GM20431 (cell line): Measurements from ENCODE around the gene TNK2.
"Not testable (repeated sequence)": the region's sequence is repeated elsewhere in the genome, so short reads cannot be mapped to it uniquely, and the experiment has no call there.

ENCODE experiments used
- in situ Hi-C: fragments of 300-500 bp; cut with MseI, MboI; formaldehyde crosslinking; loops from one replicate; pipeline ENCODE4 v1.15.0; 2020; ENCODE audit warnings: low sequenced_read_pairs; ENCODE audit not compliant: unreplicated experiment

TNK2 gene

DNA sequence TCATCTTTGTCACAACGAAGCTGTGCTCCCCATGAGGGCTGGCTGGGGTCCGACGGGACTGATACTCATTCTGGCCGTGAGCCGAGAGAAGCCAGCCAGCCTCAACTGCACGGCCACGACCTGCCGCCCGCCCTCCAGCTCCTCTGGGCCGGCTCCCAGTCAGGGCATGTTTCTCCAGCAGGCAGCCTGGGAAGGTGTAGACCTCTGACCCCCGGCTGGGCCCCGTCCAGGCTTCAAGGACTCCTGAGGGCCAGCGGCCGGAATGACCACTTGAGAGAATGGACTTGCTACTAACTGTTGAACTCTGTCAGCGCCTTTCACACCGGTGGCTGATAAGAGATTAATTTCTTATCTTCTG is 78.5 kb downstream of the TNK2 start:
- in situ Hi-C loops: loop anchor here (25.0 kb wide), 1 partner anchor 218 kb away; no protein-coding TSS in a partner anchor

DNA sequence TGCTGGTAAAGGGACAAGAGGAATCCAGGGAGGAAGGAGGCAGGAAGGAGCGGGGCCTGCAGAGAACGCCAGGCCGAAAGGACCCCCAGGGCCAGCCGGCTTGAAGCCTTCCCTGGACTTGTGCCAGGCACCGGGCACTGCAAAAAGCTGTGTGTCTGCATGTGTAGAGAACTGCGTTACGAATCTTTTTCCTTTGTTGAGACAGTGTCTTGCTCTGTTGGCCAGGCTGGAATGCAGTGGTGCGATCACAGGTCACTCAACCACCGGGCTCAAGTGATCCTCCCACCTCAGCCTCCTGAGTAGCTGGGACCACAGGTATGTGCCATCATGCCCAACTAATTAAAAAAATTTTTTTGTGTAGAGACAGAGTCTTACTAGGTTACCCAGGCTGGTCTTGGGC is 79.6 kb downstream of the TNK2 start:
- in situ Hi-C loops: loop anchor here (25.0 kb wide), 1 partner anchor 216 kb away; no protein-coding TSS in a partner anchor

DNA sequence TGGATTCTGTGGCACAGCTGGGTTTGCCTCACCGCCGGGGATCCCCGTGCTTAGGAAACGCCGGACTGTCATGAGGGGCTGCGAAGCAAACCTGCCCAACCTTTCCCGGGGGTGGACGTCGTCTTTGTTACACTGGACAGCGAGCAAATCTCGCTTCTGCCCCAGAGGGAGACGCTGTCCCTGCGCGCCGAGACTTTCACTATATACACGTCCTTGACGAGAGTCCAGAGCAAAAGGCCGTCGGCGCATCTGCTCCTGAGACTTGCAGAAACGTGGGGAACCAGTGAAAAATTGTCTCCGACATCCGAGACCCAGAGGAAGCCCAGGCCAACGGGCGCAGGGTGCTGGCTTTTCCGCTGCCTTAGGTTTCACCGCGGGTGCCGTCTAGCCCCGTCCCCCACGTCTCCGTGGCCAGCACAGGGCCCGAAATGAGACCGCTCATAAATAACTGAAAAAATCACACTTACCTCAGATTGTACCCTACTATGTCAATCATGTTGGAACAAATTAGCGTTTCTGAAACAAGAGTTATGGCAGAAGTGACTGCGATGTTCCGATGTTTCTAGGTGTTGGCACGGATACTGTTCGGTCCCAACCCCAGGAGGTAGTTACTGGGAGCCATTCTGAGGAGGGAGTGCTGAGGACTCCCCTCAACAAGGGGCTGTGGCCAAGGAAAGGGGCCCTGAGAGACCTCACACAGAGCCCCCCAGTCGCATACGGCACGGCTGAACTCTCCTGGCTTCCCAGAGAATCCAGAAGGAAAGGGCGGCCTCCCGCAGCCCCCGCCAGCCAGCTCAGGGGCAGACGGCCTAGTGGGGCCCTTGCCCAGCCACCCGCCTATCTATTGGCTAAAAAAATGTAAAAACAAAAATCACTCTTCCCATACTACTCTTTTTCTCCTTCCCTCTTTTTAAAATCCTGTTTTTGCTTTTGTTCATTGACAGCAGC is 82.2 kb downstream of the TNK2 start:
- in situ Hi-C loops: loop anchor here (25.0 kb wide), 1 partner anchor 214 kb away; no protein-coding TSS in a partner anchor

DNA sequence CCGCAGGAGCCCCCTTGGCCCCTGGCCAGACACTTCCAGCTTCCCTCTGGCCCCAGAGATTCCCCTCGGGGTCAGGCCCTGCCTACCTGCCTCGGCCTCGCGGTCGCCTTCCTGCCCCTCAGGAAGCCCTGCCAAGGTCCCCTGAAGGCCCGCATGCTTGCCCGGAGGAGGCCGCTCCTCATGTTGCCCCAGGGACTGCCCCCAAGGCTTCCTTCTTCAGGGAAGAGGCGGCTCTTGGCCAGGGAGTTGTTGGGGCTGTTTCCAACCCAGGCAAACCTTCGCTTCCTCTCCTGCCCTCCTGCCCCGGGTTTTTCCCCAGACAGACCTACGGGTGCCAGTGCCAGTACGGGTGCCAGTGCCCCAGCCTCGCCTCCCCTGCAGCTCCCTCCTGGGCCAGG is 83.2 kb downstream of the TNK2 start:
- in situ Hi-C loops: loop anchor here (25.0 kb wide), 1 partner anchor 213 kb away; no protein-coding TSS in a partner anchor

DNA sequence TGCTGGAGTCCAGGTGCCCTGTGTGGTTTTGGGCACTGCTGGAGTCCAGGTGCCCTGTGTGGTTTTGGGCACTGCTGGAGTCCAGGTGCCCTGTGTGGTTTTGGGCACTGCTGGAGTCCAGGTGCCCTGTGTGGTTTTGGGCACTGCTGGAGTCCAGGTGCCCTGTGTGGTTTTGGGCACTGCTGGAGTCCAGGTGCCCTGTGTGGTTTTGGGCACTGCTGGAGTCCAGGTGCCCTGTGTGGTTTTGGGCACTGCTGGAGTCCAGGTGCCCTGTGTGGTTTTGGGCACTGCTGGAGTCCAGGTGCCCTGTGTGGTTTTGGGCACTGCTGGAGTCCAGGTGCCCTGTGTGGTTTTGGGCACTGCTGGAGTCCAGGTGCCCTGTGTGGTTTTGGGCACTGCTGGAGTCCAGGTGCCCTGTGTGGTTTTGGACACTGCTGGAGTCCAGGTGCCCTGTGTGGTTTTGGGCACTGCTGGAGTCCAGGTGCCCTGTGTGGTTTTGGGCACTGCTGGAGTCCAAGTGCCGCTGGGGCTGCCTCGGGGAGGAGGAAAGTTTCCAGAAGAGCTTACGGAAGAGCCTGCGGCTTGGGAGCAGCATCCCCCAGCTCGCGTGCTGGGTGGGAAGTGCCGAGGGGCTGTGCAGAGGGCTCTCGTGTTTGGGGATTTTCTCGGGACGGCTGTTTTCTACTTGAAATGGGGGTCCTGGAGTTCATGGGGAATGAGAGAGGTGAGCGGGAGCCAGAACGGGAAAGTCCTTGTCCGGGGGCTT is 83.7 kb downstream of the TNK2 start:
- in situ Hi-C loops: loop anchor here (25.0 kb wide), 1 partner anchor 212 kb away; no protein-coding TSS in a partner anchor

DNA sequence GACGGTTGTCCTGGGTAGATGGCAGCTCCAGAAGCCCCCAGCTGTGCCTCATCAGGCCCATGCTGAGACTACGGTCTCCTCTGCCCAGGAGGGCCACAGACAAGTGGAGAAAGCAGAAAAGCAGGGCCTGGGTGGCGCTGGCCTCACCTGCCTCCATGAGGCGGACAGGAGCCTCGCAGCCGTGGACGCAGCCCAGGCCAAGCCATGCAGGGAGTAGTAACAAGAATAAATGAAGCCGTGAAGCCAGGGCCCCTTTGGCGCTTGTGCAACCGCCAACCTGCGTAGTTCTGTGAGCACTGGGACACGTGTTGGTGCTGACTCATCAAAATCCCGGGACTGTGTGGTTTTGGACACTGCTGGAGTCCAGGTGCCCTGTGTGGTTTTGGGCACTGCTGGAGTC is 84.4 kb downstream of the TNK2 start:
- in situ Hi-C loops: no loop called here

DNA sequence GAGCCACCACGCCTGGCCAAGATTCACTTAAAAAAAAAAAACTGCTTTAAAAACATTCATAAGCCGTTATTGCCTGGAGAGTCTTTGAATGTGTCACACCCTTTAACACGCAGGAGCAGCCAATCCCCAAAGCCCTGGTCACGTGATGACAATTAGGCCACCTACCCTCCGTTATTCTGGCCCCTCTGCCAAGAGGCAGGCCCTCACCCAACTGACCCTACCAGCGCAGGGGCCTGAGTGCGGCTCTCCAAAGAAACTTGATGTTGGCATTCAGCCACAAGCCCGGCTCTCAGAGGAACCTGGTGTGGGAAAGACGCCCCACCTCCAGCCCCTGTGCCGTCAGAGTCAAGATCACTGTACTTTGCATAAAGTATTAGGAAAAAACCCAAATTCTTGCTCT is 85.1 kb downstream of the TNK2 start:
- in situ Hi-C loops: no loop called here

DNA sequence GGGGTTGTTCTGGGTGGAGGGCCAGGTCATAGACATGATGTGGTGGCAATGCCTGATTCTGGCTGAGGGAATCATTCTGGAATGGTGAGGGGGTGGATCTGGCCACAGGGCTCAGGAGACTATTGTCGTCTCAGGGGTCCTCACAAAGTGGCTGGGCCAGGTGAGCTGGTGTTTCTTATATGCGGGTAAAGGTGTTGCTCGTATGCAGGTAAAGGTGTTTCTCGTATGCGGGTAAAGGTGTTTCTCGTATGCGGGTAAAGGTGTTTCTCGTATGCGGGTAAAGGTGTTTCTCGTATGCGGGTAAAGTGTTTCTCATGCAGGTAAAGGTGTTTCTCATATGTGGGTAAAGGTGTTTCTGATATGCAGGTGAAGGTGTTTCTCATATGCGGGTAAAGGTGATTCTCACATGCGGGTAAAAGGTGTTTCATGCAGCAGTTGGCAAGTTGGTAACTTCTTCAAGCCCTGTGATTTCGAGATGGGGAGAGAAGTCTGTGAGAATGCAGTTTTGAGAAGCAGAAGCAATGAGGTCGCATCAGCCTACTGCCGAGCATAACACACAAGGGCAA is 86.1 kb downstream of the TNK2 start:
- in situ Hi-C loops: no loop called here

DNA sequence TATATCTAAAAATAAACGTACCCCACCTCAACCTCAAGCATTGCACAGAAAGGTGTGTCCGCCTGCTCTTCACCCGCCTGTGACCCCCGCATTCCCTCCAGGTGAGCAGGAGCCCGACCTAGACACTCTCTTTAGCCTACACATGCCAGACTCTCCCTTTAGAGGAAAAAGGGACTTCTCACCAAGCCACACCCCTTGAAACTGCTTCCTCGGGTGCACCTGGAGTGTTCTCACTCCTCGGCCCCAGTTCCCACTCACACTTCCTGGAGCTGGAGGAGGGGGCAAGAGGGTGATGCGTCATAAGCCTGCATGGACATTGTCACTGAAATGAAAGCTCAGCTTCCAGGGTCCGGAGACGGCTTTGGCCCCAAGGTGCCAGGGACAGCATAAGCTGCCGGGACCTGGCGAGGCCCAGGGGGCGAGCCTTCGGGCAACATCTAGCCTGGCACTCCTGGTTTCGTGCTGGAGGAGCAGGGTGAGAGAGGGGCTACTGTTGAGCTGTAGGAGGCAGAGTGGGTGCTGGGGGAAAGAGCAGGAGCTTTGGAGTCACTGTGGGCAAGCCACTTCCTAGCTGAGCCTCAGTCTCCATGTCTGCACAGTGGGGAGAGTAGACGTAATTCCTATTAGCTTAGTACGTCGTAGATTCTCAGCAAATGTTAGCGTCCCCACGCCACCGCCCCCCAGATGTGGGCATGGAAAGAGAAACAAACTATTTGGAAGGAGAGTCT is 86.8 kb downstream of the TNK2 start:
- in situ Hi-C loops: no loop called here

DNA sequence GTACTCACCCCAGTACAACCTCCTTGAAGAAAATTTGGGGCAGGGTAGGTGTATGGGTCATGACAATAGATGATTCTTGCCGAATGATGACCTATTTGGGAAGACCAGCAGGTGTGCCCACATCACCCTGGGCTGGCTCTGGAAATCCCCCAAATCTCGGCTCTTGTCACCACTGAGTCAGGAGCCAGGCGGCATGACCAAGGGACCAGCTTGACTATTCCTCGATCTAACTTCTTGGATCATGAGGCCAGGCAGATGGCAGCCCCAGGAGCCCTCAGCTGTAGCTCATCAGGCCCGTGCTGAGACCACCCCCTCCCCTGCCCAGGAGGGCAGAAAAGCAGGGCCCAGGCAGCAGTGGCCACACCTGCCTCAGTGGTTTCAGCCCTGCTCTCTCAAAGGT is 87.5 kb downstream of the TNK2 start:
- in situ Hi-C loops: no loop called here

DNA sequence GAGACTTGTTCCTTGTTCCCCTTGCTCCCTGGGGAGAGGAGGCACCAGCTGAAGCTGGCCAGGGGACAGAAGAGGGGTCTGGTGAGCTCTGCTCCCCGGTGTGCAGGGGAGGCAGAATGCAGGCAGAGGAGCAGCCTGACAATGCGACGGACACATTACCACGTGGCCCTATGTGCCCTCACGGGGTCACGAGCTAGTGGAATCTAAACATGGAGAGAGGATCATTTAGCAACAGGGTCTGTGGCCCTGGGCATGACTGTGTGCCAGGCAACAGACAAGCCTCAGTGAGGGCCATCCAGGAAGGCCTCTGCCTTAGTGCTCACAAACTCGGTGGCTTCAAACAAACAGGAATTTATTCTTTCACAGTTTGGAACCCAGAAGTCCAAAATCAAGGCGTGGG is 88.2 kb downstream of the TNK2 start:
- in situ Hi-C loops: no loop called here

DNA sequence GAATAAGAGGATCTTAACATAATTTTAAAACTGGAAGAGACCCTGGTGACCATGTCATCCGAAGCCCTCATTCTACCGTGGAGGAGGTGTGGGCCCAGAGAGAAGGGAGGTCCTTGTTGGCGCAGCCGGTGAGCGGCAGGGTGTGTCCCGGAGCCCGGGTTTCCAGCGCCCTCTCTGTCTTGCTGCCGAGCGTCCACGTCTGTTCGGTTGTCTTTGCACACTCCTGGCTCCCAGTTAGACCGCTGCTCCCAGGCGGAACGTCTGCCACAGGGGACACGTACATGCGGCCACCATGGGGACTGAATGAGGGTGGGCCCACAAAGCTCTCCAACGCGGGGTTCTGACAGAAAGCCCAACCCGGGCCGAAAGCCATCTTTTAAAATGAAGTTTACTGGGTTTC is 90.0 kb downstream of the TNK2 start:
- in situ Hi-C loops: no loop called here

DNA sequence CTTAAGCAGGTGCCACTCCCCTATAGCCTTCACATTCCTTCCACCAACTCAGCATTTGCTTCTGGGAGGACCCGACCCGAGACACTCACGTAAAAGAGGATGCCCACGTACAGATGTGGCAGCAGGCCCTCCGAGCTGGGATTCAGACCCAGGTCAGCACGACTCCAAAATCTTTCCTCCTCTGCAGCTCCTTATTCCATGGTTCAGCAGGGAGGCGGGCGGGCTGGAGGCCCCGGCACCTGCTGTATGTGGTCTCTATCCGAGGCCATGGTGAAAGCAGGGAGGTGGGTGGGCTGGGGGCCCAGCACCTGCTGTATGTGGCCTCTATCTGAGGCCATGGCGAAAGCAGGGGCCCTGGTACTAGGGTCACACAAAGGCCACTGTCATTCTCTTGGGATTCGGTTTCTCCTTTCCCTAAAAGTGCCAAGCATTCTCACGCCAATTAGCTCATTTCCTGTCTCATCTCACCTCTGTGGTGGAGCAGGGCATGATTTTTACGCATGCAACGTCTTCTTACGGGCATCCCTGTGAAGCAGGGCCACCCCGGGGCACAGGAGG is 90.7 kb downstream of the TNK2 start:
- in situ Hi-C loops: no loop called here

DNA sequence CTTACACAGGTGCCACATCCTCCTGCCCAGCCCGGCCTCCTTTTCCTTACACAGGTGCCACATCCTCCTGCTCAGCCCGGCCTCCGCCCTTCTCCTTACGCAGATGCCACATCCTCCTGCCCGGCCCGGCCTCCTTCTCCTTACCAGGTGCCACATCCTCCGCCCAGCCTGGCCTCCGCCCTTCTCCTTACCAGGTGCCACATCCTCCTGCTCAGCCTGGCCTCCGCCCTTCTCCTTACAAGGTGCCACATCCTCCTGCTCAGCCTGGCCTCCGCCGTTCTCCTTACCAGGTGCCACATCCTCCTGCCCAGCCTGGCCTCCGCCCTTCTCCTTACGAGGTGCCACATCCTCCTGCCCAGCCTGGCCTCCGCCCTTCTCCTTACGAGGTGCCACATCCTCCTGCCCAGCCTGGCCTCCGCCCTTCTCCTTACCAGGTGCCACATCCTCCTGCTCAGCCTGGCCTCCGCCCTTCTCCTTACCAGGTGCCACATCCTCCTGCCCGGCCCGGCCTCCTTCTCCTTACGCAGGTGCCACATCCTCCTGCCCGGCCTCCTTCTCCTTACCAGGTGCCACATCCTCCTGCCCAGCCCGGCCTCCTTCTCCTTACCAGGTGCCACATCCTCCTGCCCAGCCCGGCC is 92.0 kb downstream of the TNK2 start:
- in situ Hi-C loops: not testable (repeated sequence)

DNA sequence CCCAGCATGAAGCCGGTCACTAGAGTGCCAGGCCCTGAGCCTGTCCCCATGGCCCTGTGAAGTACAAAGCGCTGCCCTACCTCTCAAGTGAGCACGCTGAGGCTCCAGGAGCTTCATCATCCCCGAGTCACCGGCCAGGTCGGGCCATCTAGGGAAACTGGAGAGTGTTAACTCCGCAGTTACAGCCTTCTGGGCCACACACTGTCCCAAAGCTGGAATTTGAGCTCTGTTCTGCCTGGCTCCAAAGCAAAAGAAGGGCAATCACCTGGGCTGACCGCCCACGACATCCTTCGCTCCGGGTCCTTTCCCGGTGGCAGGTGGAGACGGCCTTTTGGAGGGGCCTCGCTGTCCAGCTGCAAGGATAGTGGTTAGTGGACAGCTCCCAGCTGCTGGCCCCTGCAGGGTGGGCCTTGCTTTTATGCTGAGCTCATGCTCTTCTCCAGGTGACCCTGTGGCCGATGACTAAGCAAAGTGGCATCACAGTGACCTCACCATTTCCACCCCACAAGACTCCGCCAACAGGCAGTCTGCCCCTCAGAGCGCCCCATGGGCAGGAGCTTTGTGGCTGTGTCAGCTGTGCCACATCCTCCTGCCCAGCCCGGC is 93.1 kb downstream of the TNK2 start:
- in situ Hi-C loops: no loop called here

DNA sequence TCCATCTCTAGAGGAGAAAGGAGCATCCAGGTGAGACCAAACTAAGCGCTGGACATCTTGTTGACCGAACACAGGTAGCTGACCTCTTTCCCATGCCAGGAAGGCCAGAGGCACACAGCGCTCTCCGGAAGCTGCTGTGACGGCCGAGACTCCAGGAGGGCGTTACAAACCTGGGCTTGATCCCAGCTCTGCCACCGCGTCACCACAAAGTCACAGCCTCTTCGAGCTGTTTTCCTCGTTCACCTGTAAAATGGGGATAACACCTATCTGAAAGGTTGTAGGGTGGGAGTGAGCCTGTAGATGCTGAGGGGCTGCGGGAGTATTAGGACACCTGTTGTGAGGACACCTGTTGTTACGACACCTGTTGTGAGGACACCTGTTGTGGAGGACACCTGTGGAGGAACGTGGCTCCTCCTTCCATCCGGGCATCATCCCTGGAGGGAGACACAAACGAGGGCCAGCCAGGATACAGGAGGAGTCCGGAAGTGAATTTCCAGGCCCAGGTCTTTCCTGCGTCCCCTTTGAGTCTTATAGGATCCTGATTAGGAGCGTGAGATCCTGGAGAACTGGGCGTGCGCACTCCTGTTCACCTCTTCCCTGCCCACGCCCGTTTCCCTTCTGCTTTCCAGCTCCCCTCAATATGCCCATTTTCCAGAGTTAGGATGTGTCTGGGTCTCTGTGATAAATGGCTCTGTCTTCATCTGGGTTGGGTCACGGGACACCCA is 94.3 kb downstream of the TNK2 start:
- in situ Hi-C loops: no loop called here
